NCI-H1417 treated with DMSO at 0.1 percent for 48 hours (cell line): ENCODE results near the gene INSIG2.

Source experiments
- DNase-seq: peaks from one replicate; lab custom pipeline; 2025; lab: John Stamatoyannopoulos, UW

Gene INSIG2

GRCh38 chr2:118088051-118089024 is at the start of gene INSIG2:
Gene INSIG2, plus strand, starts transcription at chr2:118088471. Its CDS starts 8,086 bp downstream, at chr2:118096557.
- peak; percentile 83 for DNase-seq

GRCh38 chr2:118040891-118041290 is 47.4 kb upstream of the INSIG2 start:
- no peak for DNase-seq

GRCh38 chr2:118044103-118044716 is 44.1 kb upstream of the INSIG2 start:
- DNase-seq, result no peak

GRCh38 chr2:118044854-118045253 is 43.4 kb upstream of the INSIG2 start:
- no peak for DNase-seq

GRCh38 chr2:118045286-118045685 is 43.0 kb upstream of the INSIG2 start:
- DNase-seq, result no peak

- peak; percentile 16 for DNase-seq
Measured at GRCh38 chr2:118046634-118047210, 41.5 kb upstream of the INSIG2 start.

GRCh38 chr2:118047380-118047826 is 40.9 kb upstream of the INSIG2 start:
- no peak for DNase-seq

- no peak for DNase-seq
Measured at GRCh38 chr2:118048401-118048800, 39.9 kb upstream of the INSIG2 start.

- DNase-seq, result no peak
Measured at GRCh38 chr2:118049140-118049815, 39.0 kb upstream of the INSIG2 start.

GRCh38 chr2:118049816-118050140 is 38.5 kb upstream of the INSIG2 start:
- DNase-seq, result no peak

GRCh38 chr2:118050386-118050785 is 37.9 kb upstream of the INSIG2 start:
- DNase-seq, result no peak

GRCh38 chr2:118050974-118051373 is 37.3 kb upstream of the INSIG2 start:
- DNase-seq, result no peak

GRCh38 chr2:118051826-118052358 is 36.4 kb upstream of the INSIG2 start:
- DNase-seq, result no peak

GRCh38 chr2:118052474-118052873 is 35.8 kb upstream of the INSIG2 start:
- DNase-seq, result no peak

GRCh38 chr2:118053681-118054080 is 34.6 kb upstream of the INSIG2 start:
- no peak for DNase-seq

GRCh38 chr2:118054213-118055008 is 33.9 kb upstream of the INSIG2 start:
- no peak for DNase-seq

GRCh38 chr2:118055512-118056164 is 32.6 kb upstream of the INSIG2 start:
- DNase-seq, result no peak

GRCh38 chr2:118056165-118056534 is 32.1 kb upstream of the INSIG2 start:
- no peak for DNase-seq

- no peak for DNase-seq
Measured at GRCh38 chr2:118056801-118057200, 31.5 kb upstream of the INSIG2 start.

- DNase-seq, result no peak
Measured at GRCh38 chr2:118058951-118059350, 29.3 kb upstream of the INSIG2 start.
